Lower leg skin (tissue), 4 donors: ENCODE results near the gene ITIH2. TPM values are rescaled to one million over a fixed set of nuclear protein-coding genes. Genes with fewer than 3 reads are reported as not detected.

Experiments
- DNase-seq, 2 donors: peaks; one replicate each; pipeline ENCODE4 v3.0.0-alpha.2; 2019; ENCODE audit warnings: low spot score in 2 of 2
- H3K4me3 ChIP-seq: fragments of 200-600 bp; sonication (generic); 2 replicates; pipeline ENCODE4 v1.5.1; 2017; ENCODE audit warnings: mild to moderate bottlenecking, low read depth; ENCODE audit not compliant: poor library complexity, severe bottlenecking
- POLR2A ChIP-seq, 2 donors: fragments of 450-650 bp; IDR thresholded peaks; one replicate each; pipeline ENCODE4 v1.6.1; 2016 to 2017; ENCODE audit warnings: antibody characterized with exemption in 2 of 2, mild to moderate bottlenecking in 1 of 2, moderate library complexity in 1 of 2
- WGBS, 2 donors: methylation state at CpG; one replicate each; pipeline ENCODE4 v1.1.5; 2018; 5-methylcytosine and 5-hydroxymethylcytosine counted together
- intact Hi-C: fragments of 100-400 bp; cut with DNase I; formaldehyde crosslinking; loops from one replicate; pipeline ENCODE4 v1.15.0; 2023; ENCODE audit warnings: low total_unique reads
- total RNA-seq, 4 donors: library from RNA; depleted of rRNA; stranded (reverse); fragments of >200 nt; gene quantifications; one replicate each; pipeline ENCODE4 v1.1.0, GENCODE V29; 2016
- TF ChIP-seq, protein P1 (sequence below), 3 donors: fragments of 450-650 bp; IDR thresholded peaks; one replicate each; pipeline ENCODE4 v1.5.1; 2016; ENCODE audit warnings: antibody characterized with exemption in 3 of 3, mild to moderate bottlenecking in 3 of 3, moderate library complexity in 2 of 3

ITIH2 gene
- total RNA-seq, 4 donors from 2014 or later: not detected

DNA sequence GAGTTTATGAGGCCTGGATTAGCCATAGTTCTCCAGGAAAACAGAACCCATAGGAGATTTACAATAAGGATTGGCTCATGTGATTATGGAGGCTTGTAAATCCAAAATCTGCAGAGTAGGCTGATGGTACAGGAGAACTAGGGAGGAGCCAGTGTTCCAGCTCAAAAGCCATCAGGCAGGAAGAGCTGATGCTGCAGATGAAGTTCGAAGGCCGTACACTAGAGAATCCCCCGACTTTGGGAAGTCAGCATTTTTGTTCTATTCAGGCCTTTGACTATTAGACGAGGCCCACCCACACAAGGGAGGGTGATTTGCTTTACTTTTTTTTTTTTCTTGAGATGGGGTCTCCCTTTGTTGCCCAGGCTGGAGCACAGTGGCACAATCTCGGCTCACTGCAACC is 47.1 kb downstream of the ITIH2 start:
- WGBS, 2 donors: 93 to 94% methylated on average over 5 of the region's 5 CpGs
- TF ChIP-seq, protein P1, sequence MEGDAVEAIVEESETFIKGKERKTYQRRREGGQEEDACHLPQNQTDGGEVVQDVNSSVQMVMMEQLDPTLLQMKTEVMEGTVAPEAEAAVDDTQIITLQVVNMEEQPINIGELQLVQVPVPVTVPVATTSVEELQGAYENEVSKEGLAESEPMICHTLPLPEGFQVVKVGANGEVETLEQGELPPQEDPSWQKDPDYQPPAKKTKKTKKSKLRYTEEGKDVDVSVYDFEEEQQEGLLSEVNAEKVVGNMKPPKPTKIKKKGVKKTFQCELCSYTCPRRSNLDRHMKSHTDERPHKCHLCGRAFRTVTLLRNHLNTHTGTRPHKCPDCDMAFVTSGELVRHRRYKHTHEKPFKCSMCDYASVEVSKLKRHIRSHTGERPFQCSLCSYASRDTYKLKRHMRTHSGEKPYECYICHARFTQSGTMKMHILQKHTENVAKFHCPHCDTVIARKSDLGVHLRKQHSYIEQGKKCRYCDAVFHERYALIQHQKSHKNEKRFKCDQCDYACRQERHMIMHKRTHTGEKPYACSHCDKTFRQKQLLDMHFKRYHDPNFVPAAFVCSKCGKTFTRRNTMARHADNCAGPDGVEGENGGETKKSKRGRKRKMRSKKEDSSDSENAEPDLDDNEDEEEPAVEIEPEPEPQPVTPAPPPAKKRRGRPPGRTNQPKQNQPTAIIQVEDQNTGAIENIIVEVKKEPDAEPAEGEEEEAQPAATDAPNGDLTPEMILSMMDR (IDR thresholded peaks at IDR 0.05): no peak
- no peak for TF ChIP-seq POLR2A (IDR thresholded peaks at IDR 0.05)
- H3K4me3 ChIP-seq: no peak overlapping the region
- no peak for DNase-seq
- intact Hi-C loops: no loop called here

DNA sequence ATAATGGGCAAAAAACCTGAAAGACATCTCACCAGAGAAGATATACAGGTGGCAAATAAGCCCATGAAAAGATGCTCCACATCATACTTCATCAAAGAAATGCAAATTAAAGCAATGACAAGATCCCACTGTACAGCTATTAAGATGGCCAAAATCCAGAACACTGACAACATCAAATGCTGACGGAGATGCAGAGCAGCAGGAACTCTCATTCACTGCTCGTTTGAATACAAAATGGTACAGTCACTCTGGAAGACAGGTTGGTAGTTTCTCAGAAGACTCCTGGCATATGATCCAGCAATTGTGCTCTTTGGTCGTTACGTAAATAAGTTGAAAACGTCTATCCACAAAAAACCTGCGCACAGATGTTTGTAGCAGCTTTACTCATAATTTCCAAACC is 49.1 kb downstream of the ITIH2 start:
- H3K4me3 ChIP-seq: no peak overlapping the region
- WGBS, 2 donors: 93 to 94% methylated on average over 6 of the region's 6 CpGs
- intact Hi-C loops: no loop called here
- DNase-seq: no peak
- TF ChIP-seq, protein P1 (IDR thresholded peaks at IDR 0.05): no peak
- TF ChIP-seq POLR2A (IDR thresholded peaks at IDR 0.05): no peak

DNA sequence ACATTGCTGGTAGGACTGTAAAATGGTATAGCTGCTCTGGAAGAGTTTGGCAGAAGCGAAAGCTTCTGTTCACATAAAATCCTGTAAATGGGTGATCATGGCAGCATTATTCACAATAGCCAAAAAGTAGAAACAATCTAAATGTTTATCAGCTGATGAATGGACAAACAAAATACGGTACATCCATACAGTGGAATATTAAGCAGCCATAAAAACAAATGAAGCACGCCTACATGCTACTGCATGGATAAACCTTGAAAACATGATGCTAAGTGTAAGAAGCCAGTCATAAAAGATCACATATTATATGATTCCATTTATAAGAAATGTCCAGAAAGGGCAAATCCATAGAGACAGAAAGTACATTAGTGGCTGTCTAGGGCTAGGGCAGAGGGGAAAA is 52.0 kb downstream of the ITIH2 start:
- intact Hi-C loops: no loop called here
- H3K4me3 ChIP-seq: no peak overlapping the region
- no peak for TF ChIP-seq POLR2A (IDR thresholded peaks at IDR 0.05)
- TF ChIP-seq, protein P1 (IDR thresholded peaks at IDR 0.05): no peak
- 77 to 95% methylated on average over 3 of the region's 3 CpGs for WGBS, 2 donors
- no peak for DNase-seq

DNA sequence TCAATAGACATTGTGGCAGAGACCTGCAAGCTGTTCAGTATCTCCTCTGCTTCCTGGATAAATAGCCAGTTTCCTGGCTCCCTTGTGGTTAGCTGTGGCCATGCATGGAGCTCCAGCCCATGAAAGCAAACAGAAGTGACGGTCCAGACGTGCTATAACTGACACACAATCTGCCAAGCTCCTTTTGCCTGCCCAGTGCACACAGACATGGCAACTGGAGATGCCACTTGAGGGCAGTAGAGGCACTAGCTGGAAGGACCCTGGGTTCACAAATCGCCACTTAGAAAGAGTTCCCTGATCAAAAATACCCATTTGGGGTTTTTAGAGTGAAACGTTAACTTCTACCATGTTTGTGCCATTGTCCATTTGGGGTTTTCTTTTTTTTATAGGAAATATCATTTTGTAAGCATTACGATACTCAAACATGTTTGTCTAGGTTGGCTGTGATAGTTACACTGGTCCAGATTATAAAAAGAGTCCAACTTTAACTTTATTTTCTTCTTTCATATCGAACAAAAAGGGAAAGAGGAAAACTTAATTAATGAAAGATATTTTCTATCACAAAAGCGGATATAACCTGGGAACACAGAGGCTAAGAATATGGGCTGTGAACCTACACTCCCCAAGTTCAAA is 53.4 kb downstream of the ITIH2 start:
- intact Hi-C loops: no loop called here

DNA sequence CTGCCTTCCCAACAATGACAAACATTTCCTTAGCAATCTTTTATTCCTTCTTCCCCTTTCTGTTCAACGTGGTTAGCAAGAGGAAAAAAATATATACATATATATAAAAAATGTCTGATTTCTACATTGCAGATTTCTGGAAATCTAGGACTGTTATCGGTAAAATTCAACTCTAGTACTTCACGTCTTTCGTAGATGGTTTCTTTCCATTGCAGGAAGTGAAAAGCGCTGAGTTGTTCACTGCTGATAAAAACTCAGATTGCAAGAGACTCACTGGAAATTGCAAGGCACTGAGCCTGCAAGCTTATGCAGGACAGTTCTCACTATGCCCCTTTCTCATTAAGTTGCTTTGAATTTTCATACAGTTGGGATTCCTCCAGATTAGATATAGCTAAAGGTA is 60.8 kb downstream of the ITIH2 start:
- intact Hi-C loops: no loop called here
- WGBS, 2 donors: 74 to 85% methylated on average over 5 of the region's 5 CpGs
- no peak for DNase-seq
- no peak for TF ChIP-seq POLR2A (IDR thresholded peaks at IDR 0.05)
- TF ChIP-seq, protein P1 (IDR thresholded peaks at IDR 0.05): no peak
- no peak overlapping the region for H3K4me3 ChIP-seq

More for the DNA sequence above, 53.4 kb downstream of the ITIH2 start:
- H3K4me3 ChIP-seq: no peak overlapping the region
- WGBS, 2 donors: 73 to 83% methylated on average over 7 of the region's 7 CpGs
- no peak for DNase-seq
- no peak for TF ChIP-seq POLR2A (IDR thresholded peaks at IDR 0.05)
- TF ChIP-seq, protein P1 (IDR thresholded peaks at IDR 0.05): no peak

DNA sequence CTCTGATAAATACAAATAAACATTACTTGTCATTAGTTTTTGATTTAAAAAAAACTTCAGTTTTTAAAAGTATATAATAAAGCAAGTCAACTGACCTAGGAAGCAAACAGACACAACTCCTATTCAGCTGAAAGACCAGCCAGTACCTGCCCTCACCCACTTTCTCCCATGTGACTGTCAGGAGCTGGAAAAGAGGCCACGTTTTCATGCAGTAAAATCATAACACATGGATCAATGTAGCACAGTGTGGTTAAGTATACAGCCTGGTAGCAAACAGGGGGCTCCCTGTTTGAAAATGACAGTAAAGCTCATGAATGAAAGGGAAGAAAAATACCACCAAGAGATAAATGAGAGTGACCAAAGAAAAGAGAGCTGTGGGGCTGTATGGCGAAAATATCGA is 63.1 kb downstream of the ITIH2 start:
- WGBS, 2 donors: 83 to 85% methylated on average over 3 of the region's 3 CpGs
- intact Hi-C loops: no loop called here
- H3K4me3 ChIP-seq: no peak overlapping the region
- TF ChIP-seq POLR2A (IDR thresholded peaks at IDR 0.05): no peak
- TF ChIP-seq, protein P1 (IDR thresholded peaks at IDR 0.05): no peak
- DNase-seq: no peak
